ENCODE results near the gene MAMDC4. TPM values are rescaled to one million over a fixed set of nuclear protein-coding genes. Genes with fewer than 3 reads are reported as not detected.

Gene MAMDC4
- total and polyA plus RNA-seq, 2 of the 13 experiments (the other 11 are each of a cell fraction or from before 2014, with no cell fraction given) = 6.0 to 6.8 TPM

DNA sequence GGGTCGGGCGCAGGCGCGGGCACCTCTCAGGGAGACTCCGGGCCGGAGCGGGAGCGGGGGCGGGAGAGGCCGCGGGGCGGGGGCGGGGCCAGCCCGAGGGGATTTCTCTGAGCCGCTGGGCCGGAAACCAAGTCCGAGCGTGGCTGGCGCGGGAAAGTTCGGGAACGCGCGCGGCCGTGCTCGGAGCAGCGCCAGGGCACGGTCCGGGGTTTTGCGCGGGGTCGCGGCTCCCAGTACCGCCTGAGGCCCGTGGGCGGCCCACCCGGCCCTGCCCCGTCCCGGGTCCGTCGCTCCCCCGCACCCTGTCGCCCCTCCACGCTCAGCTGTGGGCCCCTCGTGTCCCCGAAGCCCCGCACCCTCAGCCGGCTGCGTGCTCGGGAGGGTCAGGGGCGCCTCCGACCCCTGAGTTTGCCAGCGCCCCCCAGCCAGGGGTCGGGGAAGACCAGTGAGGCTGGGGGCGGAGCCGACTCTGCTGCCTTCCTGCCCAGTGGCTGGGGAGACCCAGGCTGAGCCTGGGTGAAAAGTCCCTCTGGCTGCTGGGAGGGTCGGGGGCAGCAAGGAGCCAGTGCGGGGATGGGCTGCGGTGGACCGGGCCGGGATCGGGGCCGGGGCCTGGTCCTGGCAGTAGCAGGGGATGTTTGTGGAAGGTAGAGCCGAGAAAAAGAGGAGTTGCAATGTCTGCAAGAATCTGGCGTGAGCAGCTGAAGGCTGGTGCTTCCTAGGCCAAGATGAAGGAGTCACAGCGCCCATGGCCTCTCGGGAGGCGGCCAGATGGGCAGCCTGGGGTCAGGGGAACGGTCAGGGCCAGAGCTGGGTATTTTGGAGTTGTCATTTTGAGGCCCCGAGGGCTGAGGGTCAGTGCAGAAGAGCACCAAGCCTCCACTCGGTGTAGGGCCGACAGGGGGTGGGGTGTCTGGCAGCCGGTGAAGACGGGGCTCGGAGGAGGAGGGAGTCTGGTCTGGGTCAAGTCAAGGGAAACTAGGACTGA is 34.8 kb downstream of the MAMDC4 start (continued):
- no peak for TF ChIP-seq MAFK (conservative IDR thresholded peaks at IDR 0.05 in 1 of 2, IDR thresholded peaks at IDR 0.05 in 1 of 2; ENCODE audit: low read length in 2 of 2)
- TF ChIP-seq, protein P1, sequence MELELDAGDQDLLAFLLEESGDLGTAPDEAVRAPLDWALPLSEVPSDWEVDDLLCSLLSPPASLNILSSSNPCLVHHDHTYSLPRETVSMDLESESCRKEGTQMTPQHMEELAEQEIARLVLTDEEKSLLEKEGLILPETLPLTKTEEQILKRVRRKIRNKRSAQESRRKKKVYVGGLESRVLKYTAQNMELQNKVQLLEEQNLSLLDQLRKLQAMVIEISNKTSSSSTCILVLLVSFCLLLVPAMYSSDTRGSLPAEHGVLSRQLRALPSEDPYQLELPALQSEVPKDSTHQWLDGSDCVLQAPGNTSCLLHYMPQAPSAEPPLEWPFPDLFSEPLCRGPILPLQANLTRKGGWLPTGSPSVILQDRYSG (CRISPR knock-in tag; IDR thresholded peaks at IDR 0.05) = no peak
- no peak for TF ChIP-seq MIXL1 (CRISPR knock-in tag; IDR thresholded peaks at IDR 0.05)
- TF ChIP-seq HIVEP1 (CRISPR knock-in tag; IDR thresholded peaks at IDR 0.05) = peak; percentile 75; the same call in 1 of the 2 replicates
- TF ChIP-seq HOXA7 (CRISPR knock-in tag; IDR thresholded peaks at IDR 0.05) = no peak
- no peak for TF ChIP-seq ZNF841 (CRISPR knock-in tag; IDR thresholded peaks at IDR 0.05; ENCODE audit: borderline replicate concordance)
- TF ChIP-seq SNAI1 (CRISPR knock-in tag; IDR thresholded peaks at IDR 0.05; ENCODE audit: borderline replicate concordance) = no peak
- TF ChIP-seq IRF2 (CRISPR knock-in tag; IDR thresholded peaks at IDR 0.05) = no peak
- no peak for TF ChIP-seq ZNF777 (CRISPR knock-in tag; IDR thresholded peaks at IDR 0.05)
- peak; percentile 51 for TF ChIP-seq SP5 (CRISPR knock-in tag; IDR thresholded peaks at IDR 0.05; ENCODE audit: borderline replicate concordance, low read depth)
- no peak for TF ChIP-seq MATR3 (CRISPR knock-in tag; IDR thresholded peaks at IDR 0.05)
- TF ChIP-seq ZNF337 (CRISPR knock-in tag; IDR thresholded peaks at IDR 0.05; ENCODE audit: borderline replicate concordance, low read depth) = no peak
- no peak for TF ChIP-seq ATF1 (CRISPR knock-in tag; IDR thresholded peaks at IDR 0.05)
- TF ChIP-seq, protein P2, sequence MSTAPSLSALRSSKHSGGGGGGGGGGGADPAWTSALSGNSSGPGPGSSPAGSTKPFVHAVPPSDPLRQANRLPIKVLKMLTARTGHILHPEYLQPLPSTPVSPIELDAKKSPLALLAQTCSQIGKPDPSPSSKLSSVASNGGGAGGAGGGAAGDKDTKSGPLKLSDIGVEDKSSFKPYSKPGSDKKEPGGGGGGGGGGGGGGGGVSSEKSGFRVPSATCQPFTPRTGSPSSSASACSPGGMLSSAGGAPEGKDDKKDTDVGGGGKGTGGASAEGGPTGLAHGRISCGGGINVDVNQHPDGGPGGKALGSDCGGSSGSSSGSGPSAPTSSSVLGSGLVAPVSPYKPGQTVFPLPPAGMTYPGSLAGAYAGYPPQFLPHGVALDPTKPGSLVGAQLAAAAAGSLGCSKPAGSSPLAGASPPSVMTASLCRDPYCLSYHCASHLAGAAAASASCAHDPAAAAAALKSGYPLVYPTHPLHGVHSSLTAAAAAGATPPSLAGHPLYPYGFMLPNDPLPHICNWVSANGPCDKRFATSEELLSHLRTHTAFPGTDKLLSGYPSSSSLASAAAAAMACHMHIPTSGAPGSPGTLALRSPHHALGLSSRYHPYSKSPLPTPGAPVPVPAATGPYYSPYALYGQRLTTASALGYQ (CRISPR knock-in tag; IDR thresholded peaks at IDR 0.05) = no peak
- TF ChIP-seq TARDBP (CRISPR knock-in tag; IDR thresholded peaks at IDR 0.05) = no peak
- no peak for TF ChIP-seq KDM6A (CRISPR knock-in tag; IDR thresholded peaks at IDR 0.05; ENCODE audit: low read depth)
- no peak for TF ChIP-seq ZNF367 (CRISPR knock-in tag; IDR thresholded peaks at IDR 0.05; ENCODE audit: borderline replicate concordance)
- TF ChIP-seq, protein P3, sequence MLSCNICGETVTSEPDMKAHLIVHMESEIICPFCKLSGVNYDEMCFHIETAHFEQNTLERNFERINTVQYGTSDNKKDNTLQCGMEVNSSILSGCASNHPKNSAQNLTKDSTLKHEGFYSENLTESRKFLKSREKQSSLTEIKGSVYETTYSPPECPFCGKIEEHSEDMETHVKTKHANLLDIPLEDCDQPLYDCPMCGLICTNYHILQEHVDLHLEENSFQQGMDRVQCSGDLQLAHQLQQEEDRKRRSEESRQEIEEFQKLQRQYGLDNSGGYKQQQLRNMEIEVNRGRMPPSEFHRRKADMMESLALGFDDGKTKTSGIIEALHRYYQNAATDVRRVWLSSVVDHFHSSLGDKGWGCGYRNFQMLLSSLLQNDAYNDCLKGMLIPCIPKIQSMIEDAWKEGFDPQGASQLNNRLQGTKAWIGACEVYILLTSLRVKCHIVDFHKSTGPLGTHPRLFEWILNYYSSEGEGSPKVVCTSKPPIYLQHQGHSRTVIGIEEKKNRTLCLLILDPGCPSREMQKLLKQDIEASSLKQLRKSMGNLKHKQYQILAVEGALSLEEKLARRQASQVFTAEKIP (CRISPR knock-in tag; IDR thresholded peaks at IDR 0.05; ENCODE audit: borderline replicate concordance) = no peak
- TF ChIP-seq AGO1 (IDR thresholded peaks at IDR 0.05; ENCODE audit: low read depth, low read length, poor library complexity, severe bottlenecking) = peak; percentile 45
- no peak for TF ChIP-seq NFE2L2 (IDR thresholded peaks at IDR 0.05; ENCODE audit: low read length)
- TF ChIP-seq ARHGAP35 (CRISPR knock-in tag; IDR thresholded peaks at IDR 0.05; ENCODE audit: borderline replicate concordance) = no peak
- no peak for TF ChIP-seq ZNF773 (CRISPR knock-in tag; IDR thresholded peaks at IDR 0.05; ENCODE audit: borderline replicate concordance)
- TF ChIP-seq ZNF205 (CRISPR knock-in tag; IDR thresholded peaks at IDR 0.05) = no peak
- TF ChIP-seq FOXJ3 (CRISPR knock-in tag; IDR thresholded peaks at IDR 0.05; ENCODE audit: borderline replicate concordance) = no peak
- TF ChIP-seq ZNF44 (CRISPR knock-in tag; IDR thresholded peaks at IDR 0.05) = peak; percentile 83
- no peak for TF ChIP-seq GTF2F1 (IDR thresholded peaks at IDR 0.05; ENCODE audit: low read length)
- no peak for TF ChIP-seq CREM (IDR thresholded peaks at IDR 0.05)
- TF ChIP-seq CREM (CRISPR knock-in tag; IDR thresholded peaks at IDR 0.05) = no peak
- no peak for TF ChIP-seq SMARCE1 (IDR thresholded peaks at IDR 0.05; ENCODE audit: borderline replicate concordance)
